ENCODE results near the gene MDH2.

The MDH2 gene

GRCh38 chr7:76048668-76048988, 722 bp downstream of the MDH2 start:
- Histone ChIP-seq H3K18ac (ENCODE audit: low read length) (peak overlapping the region; percentile 38), H3K4me3 (ENCODE audit: low read depth, low read length) (peak overlapping the region; percentile 94), H2BK120ac (ENCODE audit: insufficient read depth, low read length, poor library complexity) (peak overlapping the region; percentile 66), H3K9me3 (ENCODE audit: insufficient read depth, low read depth, low read length) (no peaks in the 10 kb centered on the region), H3K79me2 (ENCODE audit: control insufficient read depth, insufficient read depth, low read length, poor library complexity) (peaks cover 13% of the 10 kb centered on the region), H3K27ac (ENCODE audit: low read depth, low read length) (no peak overlapping the region), H3K9ac (ENCODE audit: low read length) (peak overlapping the region; percentile 79), H2AK5ac (ENCODE audit: low read length) (no peak overlapping the region), H3K14ac (ENCODE audit: low read length) (peak overlapping the region; percentile 93), H3K79me1 (ENCODE audit: low read length) (peaks cover 10% of the 10 kb centered on the region), H3K27me3 (ENCODE audit: insufficient read depth, low read length) (no peaks in the 10 kb centered on the region), H2BK5ac (ENCODE audit: low read depth, low read length, poor library complexity) (peak overlapping the region; percentile 35), H3K4me2 (ENCODE audit: low read length) (peak overlapping the region; percentile 82), H3K23ac (ENCODE audit: low read length) (no peak overlapping the region), H2AFZ (ENCODE audit: insufficient read depth, low read length, poor library complexity) (no peak overlapping the region), H4K12ac (ENCODE audit: low read depth, low read length) (no peak overlapping the region), H3K4ac (ENCODE audit: low read depth, low read length) (peak overlapping the region; percentile 81), H4K91ac (ENCODE audit: low read depth, low read length) (no peak overlapping the region), H2BK12ac (ENCODE audit: low read length) (no peak overlapping the region), H4K8ac (ENCODE audit: low read depth, low read length) (peak overlapping the region; percentile 95), H3K36me3 (ENCODE audit: control insufficient read depth in 1 of 2, insufficient read depth in 2 of 2, low read length in 2 of 2) (peaks cover 2% of the 10 kb centered on the region in 2 experiments), H3K4me1 (ENCODE audit: control insufficient read depth in 1 of 2, insufficient read depth in 2 of 2, low read length in 2 of 2) (peaks cover 6 to 13% of the 10 kb centered on the region in 2 experiments)
- no peak for DNase-seq
- no CpG with 5 or more reads among the region's 9 CpGs for WGBS (ENCODE audit: extremely low coverage, insufficient coverage, insufficient read length)

GRCh38 chr7:76049295-76049694, 1.4 kb downstream of the MDH2 start:
- Histone ChIP-seq H3K4me1 (ENCODE audit: control insufficient read depth in 1 of 2, insufficient read depth in 2 of 2, low read length in 2 of 2) (peaks cover 12 to 20% of the 10 kb centered on the region in 2 experiments), H3K9me3 (ENCODE audit: insufficient read depth, low read depth, low read length) (no peaks in the 10 kb centered on the region), H4K12ac (ENCODE audit: low read depth, low read length) (no peak overlapping the region), H2AK5ac (ENCODE audit: low read length) (no peak overlapping the region), H2BK120ac (ENCODE audit: insufficient read depth, low read length, poor library complexity) (no peak overlapping the region), H3K4me2 (ENCODE audit: low read length) (peak overlapping the region; percentile 82), H3K79me2 (ENCODE audit: control insufficient read depth, insufficient read depth, low read length, poor library complexity) (peaks cover 13% of the 10 kb centered on the region), H2BK5ac (ENCODE audit: low read depth, low read length, poor library complexity) (no peak overlapping the region), H3K4me3 (ENCODE audit: low read depth, low read length) (no peak overlapping the region), H3K27ac (ENCODE audit: low read depth, low read length) (no peak overlapping the region), H3K27me3 (ENCODE audit: insufficient read depth, low read length) (no peaks in the 10 kb centered on the region), H3K4ac (ENCODE audit: low read depth, low read length) (peak overlapping the region; percentile 16), H3K18ac (ENCODE audit: low read length) (no peak overlapping the region), H3K9ac (ENCODE audit: low read length) (no peak overlapping the region), H2BK12ac (ENCODE audit: low read length) (no peak overlapping the region), H3K23ac (ENCODE audit: low read length) (no peak overlapping the region), H4K8ac (ENCODE audit: low read depth, low read length) (no peak overlapping the region), H3K14ac (ENCODE audit: low read length) (no peak overlapping the region), H3K79me1 (ENCODE audit: low read length) (peaks cover 10% of the 10 kb centered on the region), H3K36me3 (ENCODE audit: control insufficient read depth in 1 of 2, insufficient read depth in 2 of 2, low read length in 2 of 2) (peaks cover 2% of the 10 kb centered on the region in 2 experiments), H2AFZ (ENCODE audit: insufficient read depth, low read length, poor library complexity) (no peak overlapping the region), H4K91ac (ENCODE audit: low read depth, low read length) (no peak overlapping the region)
- WGBS (ENCODE audit: extremely low coverage, insufficient coverage, insufficient read length), result no CpG with 5 or more reads among the region's 6 CpGs
- peak in 1 of 2 donors; percentile 15 for DNase-seq

- Histone ChIP-seq H3K9me3 (ENCODE audit: insufficient read depth, low read depth, low read length) (no peaks in the 10 kb centered on the region), H3K79me2 (ENCODE audit: control insufficient read depth, insufficient read depth, low read length, poor library complexity) (peaks cover 13% of the 10 kb centered on the region), H3K27me3 (ENCODE audit: insufficient read depth, low read length) (no peaks in the 10 kb centered on the region), H3K79me1 (ENCODE audit: low read length) (peaks cover 10% of the 10 kb centered on the region), H3K4ac (ENCODE audit: low read depth, low read length) (peak overlapping the region; percentile 51), H3K14ac (ENCODE audit: low read length) (no peak overlapping the region), H2BK5ac (ENCODE audit: low read depth, low read length, poor library complexity) (no peak overlapping the region), H3K18ac (ENCODE audit: low read length) (no peak overlapping the region), H3K36me3 (ENCODE audit: control insufficient read depth in 1 of 2, insufficient read depth in 2 of 2, low read length in 2 of 2) (peaks cover 6 to 9% of the 10 kb centered on the region in 2 experiments), H4K8ac (ENCODE audit: low read depth, low read length) (no peak overlapping the region), H4K12ac (ENCODE audit: low read depth, low read length) (no peak overlapping the region), H3K4me3 (ENCODE audit: low read depth, low read length) (no peak overlapping the region), H3K23ac (ENCODE audit: low read length) (no peak overlapping the region), H3K4me2 (ENCODE audit: low read length) (no peak overlapping the region), H2BK12ac (ENCODE audit: low read length) (no peak overlapping the region), H4K91ac (ENCODE audit: low read depth, low read length) (no peak overlapping the region), H3K27ac (ENCODE audit: low read depth, low read length) (no peak overlapping the region), H3K4me1 (ENCODE audit: control insufficient read depth in 1 of 2, insufficient read depth in 2 of 2, low read length in 2 of 2) (peaks cover 16 to 20% of the 10 kb centered on the region in 2 experiments), H3K9ac (ENCODE audit: low read length) (no peak overlapping the region), H2AFZ (ENCODE audit: insufficient read depth, low read length, poor library complexity) (no peak overlapping the region), H2AK5ac (ENCODE audit: low read length) (no peak overlapping the region), H2BK120ac (ENCODE audit: insufficient read depth, low read length, poor library complexity) (no peak overlapping the region)
- DNase-seq, result no peak
- whole genome bisulfite sequencing (ENCODE audit: extremely low coverage, insufficient coverage, insufficient read length), result no CpG with 5 or more reads among the region's 5 CpGs
These were observed 2.6 kb downstream of the MDH2 start for GRCh38 chr7:76050545-76050944.

GRCh38 chr7:76051840-76052239, 3.9 kb downstream of the MDH2 start:
- H3K27ac ChIP-seq (ENCODE audit: low read depth, low read length), result no peak overlapping the region

More at GRCh38 chr7:76051840-76052239, 3.9 kb downstream of the MDH2 start:
- Histone ChIP-seq H3K14ac (ENCODE audit: low read length) (no peak overlapping the region), H4K8ac (ENCODE audit: low read depth, low read length) (no peak overlapping the region), H2AFZ (ENCODE audit: insufficient read depth, low read length, poor library complexity) (no peak overlapping the region), H4K12ac (ENCODE audit: low read depth, low read length) (no peak overlapping the region), H2BK5ac (ENCODE audit: low read depth, low read length, poor library complexity) (no peak overlapping the region), H3K4me2 (ENCODE audit: low read length) (no peak overlapping the region), H3K79me2 (ENCODE audit: control insufficient read depth, insufficient read depth, low read length, poor library complexity) (peaks cover 13% of the 10 kb centered on the region), H3K9me3 (ENCODE audit: insufficient read depth, low read depth, low read length) (no peaks in the 10 kb centered on the region), H3K9ac (ENCODE audit: low read length) (no peak overlapping the region), H3K36me3 (ENCODE audit: control insufficient read depth in 1 of 2, insufficient read depth in 2 of 2, low read length in 2 of 2) (peaks cover 10 to 11% of the 10 kb centered on the region in 2 experiments), H3K4ac (ENCODE audit: low read depth, low read length) (peak overlapping the region; percentile 27), H3K23ac (ENCODE audit: low read length) (no peak overlapping the region), H2AK5ac (ENCODE audit: low read length) (no peak overlapping the region), H3K18ac (ENCODE audit: low read length) (no peak overlapping the region), H3K27me3 (ENCODE audit: insufficient read depth, low read length) (no peaks in the 10 kb centered on the region), H3K4me1 (ENCODE audit: control insufficient read depth in 1 of 2, insufficient read depth in 2 of 2, low read length in 2 of 2) (peaks cover 14 to 18% of the 10 kb centered on the region in 2 experiments), H3K4me3 (ENCODE audit: low read depth, low read length) (no peak overlapping the region), H2BK120ac (ENCODE audit: insufficient read depth, low read length, poor library complexity) (no peak overlapping the region), H2BK12ac (ENCODE audit: low read length) (no peak overlapping the region), H3K79me1 (ENCODE audit: low read length) (peaks cover 10% of the 10 kb centered on the region), H4K91ac (ENCODE audit: low read depth, low read length) (no peak overlapping the region)
- peak; percentile 7 to 51 for DNase-seq
- WGBS (ENCODE audit: extremely low coverage, insufficient coverage, insufficient read length), result no CpG with 5 or more reads among the region's 4 CpGs
